Loucy (cell line): ENCODE measurements around the gene FSTL1.

Source experiments
- H2AFZ ChIP-seq: fragments of 200-600 bp; sonication (generic); 2 replicates; pipeline ENCODE4 v1.6.0; 2016; ENCODE audit warnings: antibody characterized with exemption, mild to moderate bottlenecking, low read length, moderate library complexity
- H3F3A ChIP-seq: fragments of 200-600 bp; 2 replicates; pipeline ENCODE4 v1.6.0; 2016; ENCODE audit warnings: antibody characterized with exemption, low read depth, mild to moderate bottlenecking
- H3K27me3 ChIP-seq: fragments of 200-600 bp; sonication (generic); 2 replicates; pipeline ENCODE4 v1.6.1; 2014; ENCODE audit warnings: low read length, mild to moderate bottlenecking; ENCODE audit not compliant: insufficient read depth, poor library complexity, severe bottlenecking
- H3K36me3 ChIP-seq: fragments of 200-600 bp; sonication (generic); 2 replicates; pipeline ENCODE4 v1.6.1; 2016; ENCODE audit warnings: low read length; ENCODE audit not compliant: insufficient read depth
- H3K4me1 ChIP-seq: fragments of 200-600 bp; sonication (generic); 2 replicates; pipeline ENCODE4 v1.5.1; 2014; ENCODE audit warnings: low read length, mild to moderate bottlenecking; ENCODE audit not compliant: insufficient read depth, poor library complexity, severe bottlenecking
- H3K4me2 ChIP-seq: fragments of 200-600 bp; sonication (generic); 2 replicates; pipeline ENCODE4 v1.6.0; 2014; ENCODE audit warnings: antibody characterized with exemption, low read length, low read depth, mild to moderate bottlenecking; ENCODE audit not compliant: poor library complexity, severe bottlenecking
- H3K4me3 ChIP-seq: fragments of 200-600 bp; sonication (generic); 2 replicates; pipeline ENCODE4 v1.5.1; 2014; ENCODE audit warnings: low read length, mild to moderate bottlenecking, mixed read lengths; ENCODE audit not compliant: poor library complexity, severe bottlenecking
- H3K79me2 ChIP-seq: fragments of 200-600 bp; sonication (generic); 2 replicates; pipeline ENCODE4 v1.6.1; 2014; ENCODE audit warnings: low read length; ENCODE audit not compliant: insufficient read depth
- H3K9ac ChIP-seq: fragments of 200-600 bp; sonication (generic); 2 replicates; pipeline ENCODE4 v1.6.0; 2014; ENCODE audit warnings: mild to moderate bottlenecking, low read depth, low read length, moderate library complexity; ENCODE audit not compliant: poor library complexity, severe bottlenecking
- H3K9me2 ChIP-seq: fragments of 200-600 bp; sonication (generic); replicated peaks from 2 replicates; pipeline ENCODE4 v1.6.1; 2016; ENCODE audit warnings: low read depth, low read length, mixed read lengths
- H3K9me3 ChIP-seq: fragments of 200-600 bp; sonication (generic); 2 replicates; pipeline ENCODE4 v1.6.1; 2014; ENCODE audit warnings: mild to moderate bottlenecking, antibody characterized with exemption, low read length, low read depth; ENCODE audit not compliant: insufficient read depth
- H4K20me1 ChIP-seq: fragments of 200-600 bp; sonication (generic); 2 replicates; pipeline ENCODE4 v1.6.0; 2014; ENCODE audit warnings: antibody characterized with exemption, low read length, mild to moderate bottlenecking; ENCODE audit not compliant: insufficient read depth, poor library complexity, severe bottlenecking
- CTCF ChIP-seq: fragments of 200-600 bp; sonication (generic); conservative IDR thresholded peaks from 2 replicates; pipeline ENCODE4 v1.5.1; 2014; ENCODE audit warnings: mild to moderate bottlenecking, antibody characterized with exemption, low read length
- EZH2phosphoT487 ChIP-seq: fragments of 200-600 bp; IDR thresholded peaks from 2 replicates; pipeline ENCODE4 v1.6.1; 2018; ENCODE audit warnings: antibody characterized with exemption, mild to moderate bottlenecking, moderate library complexity, borderline replicate concordance

The FSTL1 gene

GRCh38 chr3:120487191-120487650 lies 36.4 kb upstream of the FSTL1 start:
- H3K4me2 ChIP-seq, result no peak overlapping the region
- H3K79me2 ChIP-seq, result no peaks in the 10 kb centered on the region
- no peaks in the 10 kb centered on the region for H4K20me1 ChIP-seq
- no peaks in the 10 kb centered on the region for H3K9me2 ChIP-seq
- H3K27me3 ChIP-seq, result no peaks in the 10 kb centered on the region
- no peak overlapping the region for H2AFZ ChIP-seq
- TF ChIP-seq CTCF, result no peak
- TF ChIP-seq EZH2phosphoT487, result no peak
- no peaks in the 10 kb centered on the region for H3F3A ChIP-seq
- no peak overlapping the region for H3K4me3 ChIP-seq
- no peaks in the 10 kb centered on the region for H3K4me1 ChIP-seq
- no peak overlapping the region for H3K9ac ChIP-seq
- no peaks in the 10 kb centered on the region for H3K9me3 ChIP-seq
- H3K36me3 ChIP-seq, result no peaks in the 10 kb centered on the region

- Histone ChIP-seq H3K79me2 (no peaks in the 10 kb centered on the region), H3K9me3 (no peaks in the 10 kb centered on the region), H4K20me1 (no peaks in the 10 kb centered on the region), H3K9ac (no peak overlapping the region), H3K4me1 (no peaks in the 10 kb centered on the region), H2AFZ (no peak overlapping the region), H3K4me3 (no peak overlapping the region), H3K4me2 (no peak overlapping the region), H3K36me3 (no peaks in the 10 kb centered on the region), H3K27me3 (no peaks in the 10 kb centered on the region), H3K9me2 (no peaks in the 10 kb centered on the region), H3F3A (no peaks in the 10 kb centered on the region)
- TF ChIP-seq EZH2phosphoT487 (no peak), CTCF (no peak)
Observed at GRCh38 chr3:120481081-120481480, 30.3 kb upstream of the FSTL1 start.

GRCh38 chr3:120477781-120478180 lies 27.0 kb upstream of the FSTL1 start:
- Histone ChIP-seq H3K79me2 (no peaks in the 10 kb centered on the region), H3K4me2 (no peak overlapping the region), H3K9me3 (no peaks in the 10 kb centered on the region), H3K4me3 (no peak overlapping the region), H3K4me1 (no peaks in the 10 kb centered on the region), H3K9ac (no peak overlapping the region), H3K9me2 (no peaks in the 10 kb centered on the region), H4K20me1 (no peaks in the 10 kb centered on the region), H2AFZ (no peak overlapping the region), H3K27me3 (no peaks in the 10 kb centered on the region), H3K36me3 (no peaks in the 10 kb centered on the region), H3F3A (no peaks in the 10 kb centered on the region)
- TF ChIP-seq CTCF, result no peak
- TF ChIP-seq EZH2phosphoT487, result no peak
